MG63 (cell line): ENCODE measurements around the gene FAM3D. TPM values are rescaled to one million over a fixed set of nuclear protein-coding genes. Genes with fewer than 3 reads are reported as not detected.
"Not testable (repeated sequence)": the region's sequence is repeated elsewhere in the genome, so short reads cannot be mapped to it uniquely, and the experiment has no call there.

Experiments
- DNase-seq: peaks from one replicate; pipeline ENCODE4 v3.0.0-alpha.2; 2020
- H3K27me3 ChIP-seq: fragments of 250-450 bp; sonication (Bioruptor Pico); 2 replicates; pipeline ENCODE4 v1.5.1; 2020; ENCODE audit warnings: mild to moderate bottlenecking, moderate library complexity
- H3K36me3 ChIP-seq: fragments of 250-450 bp; sonication (Bioruptor Pico); 2 replicates; pipeline ENCODE4 v1.5.1; 2020; ENCODE audit warnings: mild to moderate bottlenecking, moderate library complexity
- H3K4me3 ChIP-seq: fragments of 250-450 bp; sonication (Bioruptor Pico); 2 replicates; pipeline ENCODE4 v1.5.1; 2020; ENCODE audit warnings: mild to moderate bottlenecking, moderate library complexity
- H3K9me3 ChIP-seq: fragments of 250-450 bp; sonication (Bioruptor Pico); 2 replicates; pipeline ENCODE4 v1.5.1; 2020; ENCODE audit warnings: mild to moderate bottlenecking, moderate library complexity
- total RNA-seq: library from RNA; depleted of rRNA; stranded (reverse); fragments of >200 nt; shearing (Covaris generic); gene quantifications from 2 replicates; pipeline ENCODE4 v1.2.3, GENCODE V29; 2014; ENCODE audit warnings: low replicate concordance

The FAM3D gene
- total RNA-seq, 1 experiment from 2014 or later, result not detected

GRCh38 chr3:58691997-58692396 is 25.4 kb upstream of the FAM3D start:
- Histone ChIP-seq H3K27me3 (no peaks in the 10 kb centered on the region), H3K36me3 (no peaks in the 10 kb centered on the region)

GRCh38 chr3:58690490-58690889 is 23.9 kb upstream of the FAM3D start:
- peaks cover 8% of the 10 kb centered on the region; the same call in 1 of the 2 replicates for H3K9me3 ChIP-seq
- H3K27me3 ChIP-seq, result no peaks in the 10 kb centered on the region
- no peak overlapping the region for H3K4me3 ChIP-seq
- no peak for DNase-seq
- no peaks in the 10 kb centered on the region for H3K36me3 ChIP-seq

More at GRCh38 chr3:58691997-58692396, 25.4 kb upstream of the FAM3D start:
- H3K4me3 ChIP-seq, result no peak overlapping the region
- peaks cover 8% of the 10 kb centered on the region; the same call in 1 of the 2 replicates for H3K9me3 ChIP-seq
- no peak for DNase-seq

- Histone ChIP-seq H3K36me3 (no peaks in the 10 kb centered on the region), H3K27me3 (no peaks in the 10 kb centered on the region), H3K4me3 (no peak overlapping the region), H3K9me3 (peaks cover 8% of the 10 kb centered on the region; the same call in 1 of the 2 replicates)
- no peak for DNase-seq
Observed at GRCh38 chr3:58688574-58688973, 22.0 kb upstream of the FAM3D start.

GRCh38 chr3:58686847-58687246 is 20.3 kb upstream of the FAM3D start:
- H3K9me3 ChIP-seq, result peaks cover 4% of the 10 kb centered on the region; the same call in 1 of the 2 replicates
- H3K36me3 ChIP-seq, result no peaks in the 10 kb centered on the region
- no peak for DNase-seq
- H3K4me3 ChIP-seq, result no peak overlapping the region
- H3K27me3 ChIP-seq, result no peaks in the 10 kb centered on the region

- H3K36me3 ChIP-seq, result no peaks in the 10 kb centered on the region
- H3K4me3 ChIP-seq, result no peak overlapping the region
- DNase-seq, result no peak
- H3K27me3 ChIP-seq, result no peaks in the 10 kb centered on the region
- H3K9me3 ChIP-seq, result 0 out of 2 replicates have a peak, but pooled peaks cover 1% of the 10 kb centered on the region
Observed at GRCh38 chr3:58685641-58686040, 19.1 kb upstream of the FAM3D start.

GRCh38 chr3:58683466-58683865 is 16.9 kb upstream of the FAM3D start:
- Histone ChIP-seq H3K9me3 (0 out of 2 replicates have a peak, but pooled peaks cover 1% of the 10 kb centered on the region), H3K4me3 (no peak overlapping the region), H3K36me3 (no peaks in the 10 kb centered on the region), H3K27me3 (no peaks in the 10 kb centered on the region)
- DNase-seq, result peak; percentile 72

- Histone ChIP-seq H3K36me3 (no peaks in the 10 kb centered on the region), H3K9me3 (0 out of 2 replicates have a peak, but pooled peaks cover 1% of the 10 kb centered on the region)
- DNase-seq, result no peak
Observed at GRCh38 chr3:58683001-58683458, 16.5 kb upstream of the FAM3D start.

GRCh38 chr3:58681863-58682262 is 15.3 kb upstream of the FAM3D start:
- no peaks in the 10 kb centered on the region for H3K36me3 ChIP-seq
- no peak overlapping the region for H3K4me3 ChIP-seq
- H3K9me3 ChIP-seq, result 0 out of 2 replicates have a peak, but pooled peaks cover 1% of the 10 kb centered on the region
- DNase-seq, result no peak
- no peaks in the 10 kb centered on the region for H3K27me3 ChIP-seq

More at GRCh38 chr3:58683001-58683458, 16.5 kb upstream of the FAM3D start:
- H3K27me3 ChIP-seq, result no peaks in the 10 kb centered on the region
- no peak overlapping the region for H3K4me3 ChIP-seq

GRCh38 chr3:58680879-58681525 is 14.4 kb upstream of the FAM3D start:
- H3K4me3 ChIP-seq, result no peak overlapping the region
- H3K9me3 ChIP-seq, result 0 out of 2 replicates have a peak, but pooled peaks cover 1% of the 10 kb centered on the region
- no peaks in the 10 kb centered on the region for H3K27me3 ChIP-seq
- DNase-seq, result no peak
- no peaks in the 10 kb centered on the region for H3K36me3 ChIP-seq

GRCh38 chr3:58679974-58680666 is 13.5 kb upstream of the FAM3D start:
- Histone ChIP-seq H3K36me3 (no peaks in the 10 kb centered on the region), H3K9me3 (0 out of 2 replicates have a peak, but pooled peaks cover 1% of the 10 kb centered on the region), H3K4me3 (peak overlapping the region; percentile 9), H3K27me3 (no peaks in the 10 kb centered on the region)
- peak; percentile 73 for DNase-seq

GRCh38 chr3:58679446-58679845 is 12.9 kb upstream of the FAM3D start:
- DNase-seq, result peak; percentile 49
- H3K9me3 ChIP-seq, result 0 out of 2 replicates have a peak, but pooled peaks cover 1% of the 10 kb centered on the region

GRCh38 chr3:58678177-58678970 is 11.8 kb upstream of the FAM3D start:
- not testable (repeated sequence) for H3K36me3 ChIP-seq, H3K9me3 ChIP-seq, DNase-seq, H3K4me3 ChIP-seq, H3K27me3 ChIP-seq

More at GRCh38 chr3:58679446-58679845, 12.9 kb upstream of the FAM3D start:
- H3K27me3 ChIP-seq, result no peaks in the 10 kb centered on the region
- H3K4me3 ChIP-seq, result peak overlapping the region; percentile 9
- H3K36me3 ChIP-seq, result no peaks in the 10 kb centered on the region

GRCh38 chr3:58672880-58673279 is 6.3 kb upstream of the FAM3D start:
- Histone ChIP-seq H3K36me3 (no peaks in the 10 kb centered on the region), H3K4me3 (no peak overlapping the region), H3K27me3 (no peaks in the 10 kb centered on the region), H3K9me3 (no peaks in the 10 kb centered on the region)
- DNase-seq, result no peak

- H3K36me3 ChIP-seq, result no peaks in the 10 kb centered on the region
- no peak overlapping the region for H3K4me3 ChIP-seq
- no peaks in the 10 kb centered on the region for H3K9me3 ChIP-seq
- DNase-seq, result no peak
- H3K27me3 ChIP-seq, result no peaks in the 10 kb centered on the region
Observed at GRCh38 chr3:58672451-58672850, 5.9 kb upstream of the FAM3D start.

GRCh38 chr3:58670506-58671135 is 4.0 kb upstream of the FAM3D start:
- Histone ChIP-seq H3K9me3 (no peaks in the 10 kb centered on the region), H3K4me3 (no peak overlapping the region), H3K36me3 (no peaks in the 10 kb centered on the region), H3K27me3 (no peaks in the 10 kb centered on the region)
- no peak for DNase-seq

- Histone ChIP-seq H3K9me3 (no peaks in the 10 kb centered on the region), H3K36me3 (no peaks in the 10 kb centered on the region), H3K4me3 (no peak overlapping the region), H3K27me3 (no peaks in the 10 kb centered on the region)
- no peak for DNase-seq
Observed at GRCh38 chr3:58668247-58668646, 1.7 kb upstream of the FAM3D start.
